Parathyroid adenoma (tissue), 2 donors: ENCODE results near the gene TUG1.

ENCODE experiments used
- H2AFZ ChIP-seq: fragments of 300-600 bp; sonication (generic); one replicate; pipeline ENCODE4 v1.7.0; 2017; ENCODE audit warnings: antibody characterized with exemption, mild to moderate bottlenecking
- H3K27ac ChIP-seq: fragments of 300-600 bp; sonication (generic); one replicate; pipeline ENCODE4 v1.7.0; 2017
- H3K27me3 ChIP-seq: fragments of 300-600 bp; sonication (generic); one replicate; pipeline ENCODE4 v1.7.0; 2017; ENCODE audit warnings: low read length; ENCODE audit not compliant: control insufficient read depth, insufficient read depth
- H3K36me3 ChIP-seq: fragments of 300-600 bp; sonication (generic); one replicate; pipeline ENCODE4 v1.7.0; 2017; ENCODE audit warnings: low read length; ENCODE audit not compliant: control insufficient read depth, insufficient read depth
- H3K4me1 ChIP-seq: fragments of 300-600 bp; sonication (generic); one replicate; pipeline ENCODE4 v1.7.0; 2017; ENCODE audit warnings: control low read depth
- H3K4me2 ChIP-seq: fragments of 300-600 bp; sonication (generic); one replicate; pipeline ENCODE4 v1.7.0; 2017; ENCODE audit warnings: low read length
- H3K4me3 ChIP-seq: fragments of 300-600 bp; sonication (generic); one replicate; pipeline ENCODE4 v1.7.0; 2017; ENCODE audit warnings: low read depth, low read length
- H3K79me2 ChIP-seq: fragments of 300-600 bp; sonication (generic); one replicate; pipeline ENCODE4 v1.7.0; 2017; ENCODE audit warnings: control low read depth
- H3K9ac ChIP-seq: fragments of 300-600 bp; sonication (generic); one replicate; pipeline ENCODE4 v1.7.0; 2017; ENCODE audit warnings: mild to moderate bottlenecking
- H3K9me3 ChIP-seq: fragments of 300-600 bp; sonication (generic); one replicate; pipeline ENCODE4 v1.7.0; 2017; ENCODE audit warnings: low read length; ENCODE audit not compliant: control insufficient read depth
- TF ChIP-seq, protein P1 (sequence below): fragments of 300-600 bp; sonication (generic); IDR thresholded peaks from one replicate; pipeline ENCODE4 v1.7.0; 2017; ENCODE audit warnings: antibody characterized with exemption, mild to moderate bottlenecking
- donor health status: primary hyperparathyroidism.

The TUG1 gene

DNA sequence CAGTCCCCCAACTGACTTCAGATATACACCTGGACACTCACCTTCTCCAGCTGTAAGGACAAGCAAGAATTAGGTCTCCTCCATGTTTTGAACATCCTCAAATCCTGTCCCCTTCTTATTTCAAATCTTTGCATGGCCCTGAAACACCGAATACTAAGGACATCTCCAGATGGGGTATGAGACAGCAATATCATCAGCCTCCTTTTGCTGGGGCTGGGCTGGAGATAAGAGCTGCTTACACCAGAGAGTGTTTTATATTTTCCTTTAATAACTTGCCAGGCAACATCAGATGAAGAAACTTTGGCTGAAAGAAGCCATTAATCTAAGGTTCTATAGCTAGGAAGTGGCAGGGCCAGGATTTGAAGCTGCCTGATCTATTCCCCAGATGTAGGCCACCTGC lies 21.6 kb downstream of the TUG1 start:
- peaks cover 2% of the 10 kb centered on the region for H3K4me1 ChIP-seq
- H3K79me2 ChIP-seq = no peaks in the 10 kb centered on the region
- no peaks in the 10 kb centered on the region for H3K36me3 ChIP-seq
- TF ChIP-seq, protein P1, sequence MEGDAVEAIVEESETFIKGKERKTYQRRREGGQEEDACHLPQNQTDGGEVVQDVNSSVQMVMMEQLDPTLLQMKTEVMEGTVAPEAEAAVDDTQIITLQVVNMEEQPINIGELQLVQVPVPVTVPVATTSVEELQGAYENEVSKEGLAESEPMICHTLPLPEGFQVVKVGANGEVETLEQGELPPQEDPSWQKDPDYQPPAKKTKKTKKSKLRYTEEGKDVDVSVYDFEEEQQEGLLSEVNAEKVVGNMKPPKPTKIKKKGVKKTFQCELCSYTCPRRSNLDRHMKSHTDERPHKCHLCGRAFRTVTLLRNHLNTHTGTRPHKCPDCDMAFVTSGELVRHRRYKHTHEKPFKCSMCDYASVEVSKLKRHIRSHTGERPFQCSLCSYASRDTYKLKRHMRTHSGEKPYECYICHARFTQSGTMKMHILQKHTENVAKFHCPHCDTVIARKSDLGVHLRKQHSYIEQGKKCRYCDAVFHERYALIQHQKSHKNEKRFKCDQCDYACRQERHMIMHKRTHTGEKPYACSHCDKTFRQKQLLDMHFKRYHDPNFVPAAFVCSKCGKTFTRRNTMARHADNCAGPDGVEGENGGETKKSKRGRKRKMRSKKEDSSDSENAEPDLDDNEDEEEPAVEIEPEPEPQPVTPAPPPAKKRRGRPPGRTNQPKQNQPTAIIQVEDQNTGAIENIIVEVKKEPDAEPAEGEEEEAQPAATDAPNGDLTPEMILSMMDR = no peak
- H3K27ac ChIP-seq = no peak overlapping the region
- H3K4me3 ChIP-seq = no peak overlapping the region
- no peaks in the 10 kb centered on the region for H3K27me3 ChIP-seq
- no peaks in the 10 kb centered on the region for H3K9me3 ChIP-seq
- no peak overlapping the region for H3K9ac ChIP-seq
- no peak overlapping the region for H3K4me2 ChIP-seq
- H2AFZ ChIP-seq = no peak overlapping the region

DNA sequence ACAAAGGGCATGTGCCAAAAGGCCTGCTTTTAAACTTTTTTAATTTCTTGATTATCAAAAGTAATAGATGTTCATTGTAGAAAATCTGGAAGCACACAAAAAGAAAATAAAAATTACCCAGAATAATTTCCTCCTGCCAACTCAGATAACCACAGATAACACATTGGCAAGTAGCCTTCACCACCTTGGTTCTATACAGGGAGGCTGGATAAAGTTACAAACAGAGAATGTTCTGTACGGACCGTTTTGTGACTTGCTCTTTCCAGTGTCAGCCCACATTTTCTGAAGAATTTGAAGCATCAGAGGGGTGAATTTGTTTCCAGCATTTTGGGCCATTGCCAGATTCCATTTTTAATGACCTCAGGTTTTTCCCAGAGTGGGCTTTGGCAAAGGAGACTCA lies 23.5 kb downstream of the TUG1 start:
- TF ChIP-seq, protein P1 = no peak
- Histone ChIP-seq H2AFZ (no peak overlapping the region), H3K79me2 (no peaks in the 10 kb centered on the region), H3K9ac (no peak overlapping the region), H3K4me1 (peaks cover 2% of the 10 kb centered on the region), H3K4me3 (no peak overlapping the region), H3K9me3 (no peaks in the 10 kb centered on the region), H3K27me3 (no peaks in the 10 kb centered on the region), H3K27ac (no peak overlapping the region), H3K4me2 (no peak overlapping the region), H3K36me3 (no peaks in the 10 kb centered on the region)

DNA sequence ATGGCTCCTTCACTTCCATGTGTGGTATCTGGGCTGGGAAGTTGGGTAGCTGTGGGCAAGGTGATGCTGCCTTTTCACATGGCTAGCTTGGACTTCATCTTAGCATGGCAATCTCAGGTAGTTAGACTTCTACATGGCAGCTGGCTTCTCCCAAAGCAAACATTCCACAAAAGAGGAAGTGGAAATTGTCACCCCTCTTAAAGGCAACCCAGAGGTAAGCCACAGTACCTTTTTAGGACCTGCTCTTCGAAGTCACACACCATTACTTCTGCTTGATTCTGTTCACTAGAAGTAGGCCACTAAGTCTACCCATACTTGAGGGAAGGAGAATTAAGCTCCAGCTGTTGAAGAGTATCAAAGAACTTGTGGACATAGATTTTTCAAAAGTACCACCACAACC lies 25.9 kb downstream of the TUG1 start:
- H3K4me3 ChIP-seq = no peak overlapping the region
- H3K9me3 ChIP-seq = no peaks in the 10 kb centered on the region
- no peak overlapping the region for H3K9ac ChIP-seq
- H3K79me2 ChIP-seq = no peaks in the 10 kb centered on the region
- no peak overlapping the region for H2AFZ ChIP-seq
- TF ChIP-seq, protein P1 = no peak
- H3K4me1 ChIP-seq = peaks cover 2% of the 10 kb centered on the region
- H3K27me3 ChIP-seq = no peaks in the 10 kb centered on the region
- no peak overlapping the region for H3K4me2 ChIP-seq
- no peaks in the 10 kb centered on the region for H3K36me3 ChIP-seq
- H3K27ac ChIP-seq = no peak overlapping the region

DNA sequence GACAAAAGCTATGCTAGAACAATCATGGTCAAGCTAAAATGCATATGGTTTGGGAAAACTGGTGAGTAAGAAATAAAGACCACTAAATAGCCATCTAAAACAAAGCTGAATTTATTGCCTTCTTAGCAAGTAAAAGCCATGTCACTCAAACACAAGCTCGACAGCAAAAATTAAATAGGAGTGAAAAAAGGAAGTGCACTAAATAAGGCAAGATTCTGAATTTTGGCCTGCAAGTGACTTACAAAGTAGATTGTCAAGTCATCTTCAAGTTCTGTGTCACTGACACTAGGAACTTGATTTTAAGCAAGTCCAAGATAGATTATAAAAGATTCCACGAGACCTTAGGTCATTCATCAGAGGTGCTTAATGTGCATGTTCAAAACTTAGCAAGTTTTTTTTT lies 27.4 kb downstream of the TUG1 start:
- Histone ChIP-seq H3K4me1 (peaks cover 2% of the 10 kb centered on the region), H3K27me3 (no peaks in the 10 kb centered on the region), H3K9me3 (no peaks in the 10 kb centered on the region), H3K9ac (no peak overlapping the region), H3K36me3 (no peaks in the 10 kb centered on the region), H3K4me2 (no peak overlapping the region), H3K27ac (no peak overlapping the region), H3K4me3 (no peak overlapping the region), H3K79me2 (no peaks in the 10 kb centered on the region), H2AFZ (no peak overlapping the region)
- TF ChIP-seq, protein P1 = no peak

DNA sequence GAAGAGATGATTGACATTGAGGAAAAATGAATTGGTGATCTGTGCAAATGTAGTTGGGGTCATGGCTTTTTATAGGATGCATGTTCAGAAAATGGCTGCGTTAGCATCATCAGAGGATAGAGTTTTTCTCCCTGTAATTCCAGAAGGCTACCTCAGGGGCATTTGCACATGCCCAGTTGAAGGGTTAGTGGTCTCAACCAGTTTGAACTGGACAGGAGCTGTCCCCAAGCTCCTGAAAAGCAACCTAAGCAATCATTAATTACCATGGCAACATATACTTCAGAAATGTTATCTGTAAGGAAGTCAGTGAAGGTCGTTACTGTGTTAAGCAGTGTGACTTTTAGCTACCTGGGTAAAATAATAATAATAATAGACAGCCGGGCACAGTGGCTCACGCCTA lies 29.3 kb downstream of the TUG1 start:
- no peak overlapping the region for H3K27ac ChIP-seq
- TF ChIP-seq, protein P1 = no peak

More for the DNA sequence above, 29.3 kb downstream of the TUG1 start:
- H3K27me3 ChIP-seq = no peaks in the 10 kb centered on the region
- H3K36me3 ChIP-seq = no peaks in the 10 kb centered on the region
- no peak overlapping the region for H2AFZ ChIP-seq
- H3K9ac ChIP-seq = no peak overlapping the region
- no peaks in the 10 kb centered on the region for H3K9me3 ChIP-seq
- H3K79me2 ChIP-seq = no peaks in the 10 kb centered on the region
- H3K4me3 ChIP-seq = no peak overlapping the region
- H3K4me2 ChIP-seq = no peak overlapping the region
- no peaks in the 10 kb centered on the region for H3K4me1 ChIP-seq
